Esophagus (tissue), 2 donors: ENCODE measurements around the gene FAM120C. TPM values are rescaled to one million over a fixed set of nuclear protein-coding genes. Genes with fewer than 3 reads are reported as not detected.

ENCODE experiments used
- H3K27ac ChIP-seq, 2 donors: one replicate each; pipeline ENCODE4 v1.5.1; 2013; ENCODE audit warnings: low read depth in 2 of 2, mild to moderate bottlenecking in 2 of 2, inconsistent platforms in 1 of 2, low read length in 1 of 2, moderate library complexity in 1 of 2
- H3K27me3 ChIP-seq, 2 donors: one replicate each; pipeline ENCODE4 v1.6.1; 2013; ENCODE audit warnings: low read length in 2 of 2, control low read depth in 1 of 2, mild to moderate bottlenecking in 1 of 2; ENCODE audit not compliant: insufficient read depth in 2 of 2, control insufficient read depth in 1 of 2
- H3K36me3 ChIP-seq, 2 donors: one replicate each; pipeline ENCODE4 v1.6.1; 2013; ENCODE audit warnings: low read length in 1 of 2; ENCODE audit not compliant: control insufficient read depth in 2 of 2, insufficient read depth in 2 of 2
- H3K4me1 ChIP-seq, 2 donors: one replicate each; pipeline ENCODE4 v1.6.1; 2013; ENCODE audit warnings: low read length in 1 of 2; ENCODE audit not compliant: control insufficient read depth in 2 of 2, insufficient read depth in 2 of 2
- H3K4me3 ChIP-seq, 2 donors: one replicate each; pipeline ENCODE4 v1.5.1; 2013; ENCODE audit warnings: low read length in 2 of 2, mild to moderate bottlenecking in 2 of 2, low read depth in 1 of 2, moderate library complexity in 1 of 2
- H3K9me3 ChIP-seq, 2 donors: one replicate each; pipeline ENCODE4 v1.6.1; 2013; ENCODE audit warnings: mild to moderate bottlenecking in 2 of 2, low read depth in 1 of 2, low read length in 1 of 2, moderate library complexity in 1 of 2; ENCODE audit not compliant: control insufficient read depth in 2 of 2, insufficient read depth in 1 of 2
- WGBS, 2 donors: extraction: QIAGEN DNeasy Blood & Tissue Kit; methylation state at CpG; one replicate each; pipeline ENCODE4 v1.1.7; 2013; 5-methylcytosine and 5-hydroxymethylcytosine counted together
- polyA plus RNA-seq, 2 donors: library from polyadenylated mRNA; stranded (reverse); fragments of 200-250 nt; gene quantifications; one replicate each; pipeline ENCODE4 v1.2.3, GENCODE V29; 2013
- donor health status: healthy with polysubstance abuse.
- donor health status: Bipolar disorder and iron deficiency.

Gene FAM120C
- polyA plus RNA-seq, 2 donors, result 2.5 to 3.5 TPM

DNA sequence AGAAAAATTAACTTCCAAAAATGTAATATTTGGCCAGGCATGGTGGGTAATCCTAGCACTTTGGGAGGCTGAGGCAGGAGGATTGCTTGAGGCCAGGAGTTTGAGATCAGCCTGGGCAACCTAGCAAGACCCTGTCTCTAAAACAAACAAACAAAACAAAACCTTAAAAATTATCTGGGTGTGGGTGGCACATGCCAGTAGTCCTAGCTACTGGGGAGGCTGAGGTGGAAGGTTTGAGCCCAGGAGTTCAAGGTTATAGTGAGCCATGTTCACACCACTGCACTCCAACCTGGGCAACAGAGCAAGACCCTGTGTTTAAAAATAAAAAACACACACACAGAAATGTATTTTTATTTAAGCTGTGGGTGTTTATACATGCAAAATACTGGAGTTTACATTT is 12.0 kb downstream of the FAM120C start:
- Histone ChIP-seq H3K27me3 (peaks cover 0 to 2% of the 10 kb centered on the region in 2 donors), H3K9me3 (no peaks in the 10 kb centered on the region), H3K36me3 (no peaks in the 10 kb centered on the region), H3K4me1 (no peaks in the 10 kb centered on the region), H3K27ac (no peak overlapping the region), H3K4me3 (no peak overlapping the region)

DNA sequence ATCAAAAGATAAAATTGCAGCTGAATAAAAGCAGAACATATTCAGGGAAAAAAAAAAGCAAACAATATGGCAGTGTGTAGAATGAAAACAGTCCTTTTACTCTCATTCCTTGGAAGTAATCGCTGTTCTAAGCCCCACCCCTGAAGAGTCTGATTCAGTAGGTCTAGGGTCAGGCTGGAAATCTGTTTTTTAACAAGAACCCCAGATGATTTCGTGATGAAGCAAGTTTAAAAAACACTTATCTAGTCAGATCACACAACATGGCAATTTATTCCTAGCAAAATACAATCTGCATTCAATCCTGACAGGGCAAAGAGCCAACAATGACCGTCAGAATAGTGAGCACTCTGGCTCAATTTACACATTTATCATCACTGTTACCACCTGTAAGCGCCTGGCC is 16.1 kb downstream of the FAM120C start:
- 37 to 42% methylated on average over 4 of the region's 4 CpGs for WGBS, 2 donors
- no peaks in the 10 kb centered on the region for H3K4me1 ChIP-seq
- peaks cover 0 to 2% of the 10 kb centered on the region in 2 donors for H3K27me3 ChIP-seq

DNA sequence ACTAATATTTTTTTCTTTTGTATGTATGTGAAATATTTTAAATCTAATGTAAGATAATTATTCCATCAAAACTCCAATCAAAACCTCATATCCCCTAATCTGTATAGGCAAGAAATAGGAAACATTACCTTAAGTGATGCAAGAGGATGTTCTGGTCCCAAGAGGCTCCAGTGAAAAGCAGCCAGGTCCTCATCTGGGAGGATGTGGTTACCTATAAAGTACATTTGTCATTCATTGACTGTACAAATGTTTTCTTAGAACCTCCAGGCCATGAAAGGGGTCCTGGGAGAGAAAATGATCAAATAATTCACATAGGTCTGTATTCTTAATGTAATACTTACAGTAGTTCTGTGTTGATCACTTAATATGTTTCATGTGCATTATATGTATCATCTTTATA is 25.5 kb downstream of the FAM120C start:
- H3K27ac ChIP-seq, result no peak overlapping the region
- H3K4me1 ChIP-seq, result no peaks in the 10 kb centered on the region
- H3K36me3 ChIP-seq, result no peaks in the 10 kb centered on the region
- no peaks in the 10 kb centered on the region for H3K9me3 ChIP-seq
- no peaks in the 10 kb centered on the region for H3K27me3 ChIP-seq
- no peak overlapping the region for H3K4me3 ChIP-seq

More for the DNA sequence above, 16.1 kb downstream of the FAM120C start:
- Histone ChIP-seq H3K9me3 (no peaks in the 10 kb centered on the region), H3K4me3 (no peak overlapping the region), H3K27ac (no peak overlapping the region), H3K36me3 (no peaks in the 10 kb centered on the region)

DNA sequence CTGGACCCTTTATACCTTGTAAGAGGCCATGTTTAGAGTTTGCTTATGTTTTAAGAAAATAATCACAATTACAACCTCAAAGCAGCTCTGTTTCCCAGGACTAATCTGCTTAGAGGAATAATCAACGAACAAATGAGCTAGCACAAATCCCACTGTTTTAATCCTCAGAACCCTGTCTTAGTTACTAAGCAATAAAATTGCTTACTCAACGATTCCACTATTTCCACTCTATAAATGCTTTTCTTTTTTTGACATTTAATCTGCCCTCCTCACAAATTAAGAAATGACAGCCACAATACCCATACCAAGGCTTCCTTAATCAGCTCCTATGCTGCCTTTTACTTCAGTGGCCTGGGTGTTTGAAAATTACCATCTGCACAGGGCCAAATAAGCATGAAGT is 48.8 kb downstream of the FAM120C start:
- H3K4me1 ChIP-seq, result no peaks in the 10 kb centered on the region

DNA sequence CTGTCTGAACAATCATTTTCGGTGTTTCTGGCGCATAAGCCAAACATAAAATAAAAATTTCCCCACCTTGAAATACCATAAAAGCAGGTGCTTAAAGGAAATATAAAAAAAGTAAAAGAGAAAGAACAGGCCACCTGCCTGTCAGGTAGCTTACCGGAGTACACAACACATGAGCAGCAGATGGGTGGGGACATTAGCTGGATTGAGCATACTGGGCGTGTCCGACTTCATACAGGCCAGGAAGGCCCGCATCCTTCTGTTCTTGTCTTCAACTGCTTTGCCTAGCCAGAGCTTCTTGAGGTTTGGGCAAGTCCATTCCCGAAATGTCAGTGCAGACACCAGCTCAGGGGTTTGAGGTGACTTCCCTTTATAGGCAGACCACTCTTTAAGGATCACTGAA is 66.7 kb downstream of the FAM120C start:
- Histone ChIP-seq H3K4me3 (no peak overlapping the region), H3K36me3 (no peaks in the 10 kb centered on the region), H3K4me1 (no peaks in the 10 kb centered on the region), H3K27me3 (no peaks in the 10 kb centered on the region), H3K9me3 (no peaks in the 10 kb centered on the region), H3K27ac (no peak overlapping the region)
- 73 to 85% methylated on average over 7 of the region's 7 CpGs for WGBS, 2 donors

More for the DNA sequence above, 48.8 kb downstream of the FAM120C start:
- WGBS, 2 donors, result 76 to 87% methylated on average over 2 of the region's 2 CpGs
- Histone ChIP-seq H3K27me3 (no peaks in the 10 kb centered on the region), H3K27ac (no peak overlapping the region), H3K9me3 (no peaks in the 10 kb centered on the region), H3K36me3 (peaks cover 0 to 2% of the 10 kb centered on the region in 2 donors), H3K4me3 (no peak overlapping the region)

DNA sequence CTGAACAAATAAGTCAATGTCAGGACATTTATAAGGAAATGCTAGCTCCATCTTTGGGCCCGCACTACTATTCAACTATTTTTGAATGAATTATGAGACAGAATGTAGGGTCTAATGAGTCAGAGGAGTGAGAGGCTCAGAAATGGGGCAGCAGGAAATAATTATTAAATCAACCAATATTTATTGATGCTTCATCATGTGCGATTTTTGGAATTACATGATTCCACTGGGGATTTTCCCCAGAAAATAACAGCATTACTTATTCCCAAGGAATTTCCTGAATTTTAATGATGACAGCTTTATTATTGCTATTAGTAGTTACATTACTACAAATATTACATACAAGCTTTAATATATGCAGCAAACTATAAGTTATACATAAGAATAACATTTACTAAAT is 89.5 kb downstream of the FAM120C start:
- Histone ChIP-seq H3K27me3 (no peaks in the 10 kb centered on the region), H3K27ac (no peak overlapping the region), H3K4me3 (no peak overlapping the region), H3K36me3 (no peaks in the 10 kb centered on the region), H3K9me3 (no peaks in the 10 kb centered on the region), H3K4me1 (no peaks in the 10 kb centered on the region)
- 59 to 73% methylated on average over 2 of the region's 2 CpGs for WGBS, 2 donors

DNA sequence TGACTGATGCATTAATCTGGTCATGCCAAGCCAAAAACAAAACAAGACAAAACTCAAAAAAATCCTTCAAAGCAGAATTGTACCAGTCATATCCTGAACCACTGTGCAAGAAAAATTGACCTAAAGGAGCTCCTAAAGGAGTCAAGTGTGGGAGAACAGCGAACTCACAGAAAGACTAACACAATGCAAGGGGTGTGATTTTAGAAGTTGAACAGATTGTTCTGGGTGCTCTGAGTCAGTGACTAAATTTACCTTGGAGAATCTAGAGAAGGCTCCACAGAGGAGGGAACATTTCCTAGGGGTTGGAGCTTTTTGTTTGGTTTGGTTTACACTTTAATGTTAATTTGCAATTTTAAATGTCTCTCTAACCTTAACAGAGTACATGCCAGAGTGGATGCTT is 89.9 kb downstream of the FAM120C start:
- Histone ChIP-seq H3K4me1 (no peaks in the 10 kb centered on the region), H3K4me3 (no peak overlapping the region), H3K27ac (no peak overlapping the region), H3K27me3 (no peaks in the 10 kb centered on the region), H3K9me3 (no peaks in the 10 kb centered on the region), H3K36me3 (no peaks in the 10 kb centered on the region)
- WGBS, 2 donors, result 65 to 91% methylated on average over 1 of the region's 1 CpG

DNA sequence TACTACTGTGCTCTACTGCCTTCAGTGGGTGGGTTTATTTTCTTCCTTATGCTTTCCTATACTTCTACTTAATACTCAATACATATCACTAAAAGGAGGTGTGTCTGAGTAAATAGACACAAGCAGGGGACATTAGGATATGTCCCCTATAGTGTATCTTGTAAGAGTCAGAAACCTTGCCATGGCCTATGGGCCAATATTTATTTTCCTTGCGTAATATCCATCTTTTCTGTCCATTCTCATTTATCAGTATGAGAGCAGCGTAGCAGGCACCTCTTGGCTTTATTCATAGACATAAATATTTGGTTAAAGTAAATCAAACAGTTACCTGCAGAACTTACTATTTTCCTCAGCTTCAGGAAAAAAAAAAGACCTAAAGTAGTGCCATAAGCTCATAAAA is 92.2 kb downstream of the FAM120C start:
- Histone ChIP-seq H3K4me1 (no peaks in the 10 kb centered on the region), H3K27me3 (no peaks in the 10 kb centered on the region), H3K27ac (no peak overlapping the region), H3K4me3 (no peak overlapping the region), H3K9me3 (no peaks in the 10 kb centered on the region), H3K36me3 (peaks cover 0 to 2% of the 10 kb centered on the region in 2 donors)
- 69 to 97% methylated on average over 2 of the region's 2 CpGs for WGBS, 2 donors

DNA sequence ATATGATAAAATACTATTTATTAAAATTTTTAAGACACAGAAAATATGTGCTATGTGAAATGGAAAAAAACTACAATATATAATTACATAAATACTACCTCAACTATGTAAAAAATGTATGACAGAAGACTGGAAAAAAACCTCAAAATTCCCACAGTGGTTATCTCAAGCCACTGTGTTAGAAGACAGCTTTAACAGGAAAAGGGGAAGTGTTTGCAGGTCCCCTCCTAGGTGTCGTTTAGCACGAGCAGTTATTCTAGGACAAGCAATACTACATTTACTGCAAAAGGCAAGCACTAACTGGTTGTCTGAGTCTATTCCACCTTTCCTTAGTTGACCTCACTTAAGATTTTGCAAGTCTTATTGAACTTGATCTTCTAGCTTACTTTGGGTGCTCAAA is 93.9 kb downstream of the FAM120C start:
- H3K27ac ChIP-seq, result no peak overlapping the region
- no peak overlapping the region for H3K4me3 ChIP-seq
- H3K36me3 ChIP-seq, result peaks cover 0 to 2% of the 10 kb centered on the region in 2 donors
- no peaks in the 10 kb centered on the region for H3K4me1 ChIP-seq
- no peaks in the 10 kb centered on the region for H3K9me3 ChIP-seq
- no peaks in the 10 kb centered on the region for H3K27me3 ChIP-seq
- 76 to 90% methylated on average over 2 of the region's 2 CpGs for WGBS, 2 donors

DNA sequence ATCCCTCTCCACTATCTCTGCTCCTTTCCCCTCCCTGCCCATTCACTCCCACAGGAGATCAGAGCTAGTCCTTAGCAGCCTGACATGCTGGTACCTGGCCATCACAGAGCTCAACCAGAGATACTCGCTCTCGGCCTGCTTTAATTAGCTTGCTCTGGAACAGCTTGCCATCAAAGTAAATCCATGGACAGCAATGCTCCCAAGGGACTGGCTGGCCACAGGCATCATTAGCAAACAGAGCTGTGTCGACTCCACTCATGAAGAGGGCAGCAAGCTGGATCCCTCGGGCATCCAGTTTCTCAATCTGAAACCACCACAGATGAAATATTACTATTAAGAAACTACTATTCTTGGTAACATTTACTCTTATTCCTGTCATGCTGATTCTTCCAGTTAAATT is 95.4 kb downstream of the FAM120C start:
- Histone ChIP-seq H3K27ac (no peak overlapping the region), H3K27me3 (no peaks in the 10 kb centered on the region), H3K4me3 (no peak overlapping the region), H3K36me3 (peaks cover 0 to 2% of the 10 kb centered on the region in 2 donors), H3K4me1 (no peaks in the 10 kb centered on the region), H3K9me3 (no peaks in the 10 kb centered on the region)
- 80 to 84% methylated on average over 4 of the region's 4 CpGs for WGBS, 2 donors
